Stomach (tissue), 9 donors: Measurements from ENCODE around the gene FOXL1. TPM values are rescaled to one million over a fixed set of nuclear protein-coding genes. Genes with fewer than 3 reads are reported as not detected.

ENCODE experiments used
- DNase-seq, 2 donors: peaks; one replicate each; pipeline versions ENCODE4 v3.0.0 to v3.0.0-alpha.2; 2013 to 2019
- H3K27ac ChIP-seq, 5 donors: fragments of 200-600 bp in 4 of 5; sonication (generic) in 4 of 5; one replicate each; pipeline ENCODE4 v1.5.1; 2013 to 2019; ENCODE audit warnings: mild to moderate bottlenecking in 1 of 5, moderate library complexity in 1 of 5
- H3K27me3 ChIP-seq, 3 donors: fragments of 200-600 bp; sonication (generic); one replicate each; pipeline ENCODE4 v1.5.1; 2017 to 2019; ENCODE audit warnings: mixed run types in 1 of 3
- H3K36me3 ChIP-seq, 4 donors: fragments of 200-600 bp; sonication (generic); 1 replicate in 3 of 4; 2 replicates in 1 of 4; pipeline ENCODE4 v1.5.1; 2016 to 2019
- H3K4me1 ChIP-seq, 4 donors: fragments of 200-600 bp; sonication (generic); one replicate each; pipeline ENCODE4 v1.5.1; 2016 to 2019
- H3K4me3 ChIP-seq, 4 donors: fragments of 200-600 bp; sonication (generic) in 3 of 4; one replicate each; pipeline ENCODE4 v1.5.1; 2016 to 2019; ENCODE audit warnings: mild to moderate bottlenecking in 1 of 4
- H3K9me3 ChIP-seq, 4 donors: fragments of 200-600 bp; sonication (generic); one replicate each; pipeline ENCODE4 v1.5.1; 2016 to 2019
- EP300 ChIP-seq: sonication (generic); formaldehyde crosslinking; IDR thresholded peaks from one replicate; pipeline ENCODE4 v1.6.1; 2017; ENCODE audit warnings: antibody characterized with exemption
- POLR2A ChIP-seq, 4 donors: fragments of 450-650 bp; IDR thresholded peaks; one replicate each; pipeline ENCODE4 v1.6.1; 2016; ENCODE audit warnings: antibody characterized with exemption in 4 of 4, control low read depth in 2 of 4, mild to moderate bottlenecking in 1 of 4, moderate library complexity in 1 of 4
- POLR2AphosphoS5 ChIP-seq, 3 donors: sonication (generic); formaldehyde crosslinking; IDR thresholded peaks; one replicate each; pipeline ENCODE4 v1.6.1; 2016; ENCODE audit warnings: antibody characterized with exemption in 3 of 3
- WGBS, 5 donors: extraction: QIAGEN DNeasy Blood & Tissue Kit in 3 of 5; methylation state at CpG; one replicate each; pipeline versions ENCODE4 v1.1.5 to v1.1.7; 2013 to 2018; 5-methylcytosine and 5-hydroxymethylcytosine counted together
- intact Hi-C: fragments of 100-400 bp; cut with DNase I; formaldehyde crosslinking; loops from one replicate; pipeline ENCODE4 v1.15.1; 2023; ENCODE audit warnings: low total_unique reads
- polyA plus RNA-seq, 3 donors: library from polyadenylated mRNA; stranded (reverse); fragments of 200-250 nt; gene quantifications; one replicate each; pipeline ENCODE4 v1.2.3, GENCODE V29; 2013
- total RNA-seq, 5 donors: library from RNA; depleted of rRNA; stranded (reverse); fragments of >200 nt; gene quantifications; one replicate each; pipeline versions ENCODE4 v1.1.0 to v1.2.3, GENCODE V29; 2014 to 2016
- TF ChIP-seq, protein P1 (sequence below), 7 experiments: fragments of 450-650 bp in 4 of 7; fragments of 200-600 bp in 3 of 7; sonication (generic) in 3 of 7; IDR thresholded peaks; one replicate each; pipeline ENCODE4 v1.5.1; 2016 to 2019; ENCODE audit warnings: antibody characterized with exemption in 7 of 7, control low read depth in 2 of 7, mild to moderate bottlenecking in 1 of 7
- donor health status: healthy with polysubstance abuse.
- donor health status: Bipolar disorder and iron deficiency.
- donor health status: healthy.

Gene FOXL1
- total and polyA plus RNA-seq, 8 donors = 0.60 to 12.7 (median 5.2) TPM; not detected in 2

DNA sequence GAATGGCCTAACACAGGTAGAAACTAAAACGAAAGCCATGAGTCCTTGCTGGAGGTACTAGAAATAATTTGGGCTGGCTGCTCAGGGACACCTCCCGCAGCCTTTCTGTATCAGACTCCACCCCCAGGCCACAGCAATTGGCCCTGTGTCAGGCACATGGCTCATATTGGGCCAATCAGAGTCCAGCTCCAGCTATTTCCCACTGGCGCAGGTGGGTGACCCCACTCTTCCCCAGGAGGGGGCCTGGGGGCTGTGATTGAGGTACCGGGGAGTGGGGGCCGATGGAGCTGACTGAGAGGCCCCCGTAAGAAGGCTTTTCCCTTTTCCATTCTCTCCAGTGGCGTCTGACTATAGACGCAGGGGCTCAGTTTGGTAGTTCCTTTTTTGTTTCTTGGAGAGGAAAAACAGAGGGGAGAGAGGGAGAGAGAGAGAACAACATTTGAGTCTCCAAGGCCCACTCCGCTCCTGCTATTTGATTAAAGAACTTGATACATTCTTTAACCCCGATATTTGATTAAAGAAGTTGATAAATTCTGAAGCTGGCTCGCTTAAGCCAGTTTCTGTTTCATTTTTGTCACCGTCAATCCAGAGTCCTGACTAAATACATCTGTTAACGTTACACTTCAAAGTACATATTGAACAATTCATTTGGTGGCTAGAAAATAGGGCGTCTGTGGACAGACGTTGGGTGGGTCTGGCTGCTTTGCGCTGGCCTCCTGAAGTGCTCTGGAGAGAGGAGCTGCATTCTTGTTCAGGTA lies 26.3 kb downstream of the FOXL1 start:
- intact Hi-C loops = no loop called here
- H3K27ac ChIP-seq = no peak overlapping the region
- peaks cover 0 to 67% (median 6%) of the 10 kb centered on the region in 3 donors for H3K27me3 ChIP-seq
- no peaks in the 10 kb centered on the region for H3K9me3 ChIP-seq
- TF ChIP-seq, protein P1, sequence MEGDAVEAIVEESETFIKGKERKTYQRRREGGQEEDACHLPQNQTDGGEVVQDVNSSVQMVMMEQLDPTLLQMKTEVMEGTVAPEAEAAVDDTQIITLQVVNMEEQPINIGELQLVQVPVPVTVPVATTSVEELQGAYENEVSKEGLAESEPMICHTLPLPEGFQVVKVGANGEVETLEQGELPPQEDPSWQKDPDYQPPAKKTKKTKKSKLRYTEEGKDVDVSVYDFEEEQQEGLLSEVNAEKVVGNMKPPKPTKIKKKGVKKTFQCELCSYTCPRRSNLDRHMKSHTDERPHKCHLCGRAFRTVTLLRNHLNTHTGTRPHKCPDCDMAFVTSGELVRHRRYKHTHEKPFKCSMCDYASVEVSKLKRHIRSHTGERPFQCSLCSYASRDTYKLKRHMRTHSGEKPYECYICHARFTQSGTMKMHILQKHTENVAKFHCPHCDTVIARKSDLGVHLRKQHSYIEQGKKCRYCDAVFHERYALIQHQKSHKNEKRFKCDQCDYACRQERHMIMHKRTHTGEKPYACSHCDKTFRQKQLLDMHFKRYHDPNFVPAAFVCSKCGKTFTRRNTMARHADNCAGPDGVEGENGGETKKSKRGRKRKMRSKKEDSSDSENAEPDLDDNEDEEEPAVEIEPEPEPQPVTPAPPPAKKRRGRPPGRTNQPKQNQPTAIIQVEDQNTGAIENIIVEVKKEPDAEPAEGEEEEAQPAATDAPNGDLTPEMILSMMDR (IDR thresholded peaks at IDR 0.05) = no peak
- TF ChIP-seq POLR2AphosphoS5 (IDR thresholded peaks at IDR 0.05) = no peak
- no peak for TF ChIP-seq EP300
- TF ChIP-seq POLR2A (IDR thresholded peaks at IDR 0.05) = no peak
- 52 to 59% (median 55%) methylated on average over 16 of the region's 16 CpGs for WGBS, 5 donors
- no peak for DNase-seq
- no peaks in the 10 kb centered on the region for H3K4me1 ChIP-seq
- no peaks in the 10 kb centered on the region for H3K36me3 ChIP-seq
- peak overlapping the region; percentile 11 to 38 (median 32) for H3K4me3 ChIP-seq

DNA sequence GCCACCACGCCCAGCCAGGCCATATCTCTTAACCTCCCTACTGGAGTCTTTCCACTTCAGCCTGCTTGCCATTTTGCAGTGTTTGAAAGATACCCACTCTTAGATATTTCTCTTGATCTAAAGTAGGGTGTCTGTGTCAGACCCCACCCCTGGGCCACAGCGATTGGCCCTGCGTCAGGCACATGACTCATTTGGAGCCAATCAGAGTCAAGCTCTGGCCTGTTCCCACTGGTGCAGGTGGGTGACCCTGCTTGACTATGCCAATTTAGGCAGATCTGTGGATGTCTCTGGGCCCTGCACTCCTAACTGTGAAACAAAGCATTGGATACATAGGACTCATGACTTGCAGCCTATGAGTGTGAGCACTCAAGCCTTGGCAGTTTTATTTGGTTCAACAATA lies 27.6 kb downstream of the FOXL1 start:
- Histone ChIP-seq H3K4me3 (no peak overlapping the region), H3K36me3 (no peaks in the 10 kb centered on the region), H3K4me1 (peaks cover 0 to 5% (median 0%) of the 10 kb centered on the region in 4 donors), H3K27ac (no peak overlapping the region), H3K9me3 (no peaks in the 10 kb centered on the region), H3K27me3 (peaks cover 0 to 74% (median 14%) of the 10 kb centered on the region in 3 donors)
- DNase-seq = no peak
- TF ChIP-seq POLR2A (IDR thresholded peaks at IDR 0.05) (no peak), POLR2AphosphoS5 (IDR thresholded peaks at IDR 0.05) (no peak), EP300 (no peak)
- TF ChIP-seq, protein P1 (IDR thresholded peaks at IDR 0.05) = no peak
- 94 to 98% (median 97%) methylated on average over 3 of the region's 3 CpGs for WGBS, 5 donors
- intact Hi-C loops = no loop called here

DNA sequence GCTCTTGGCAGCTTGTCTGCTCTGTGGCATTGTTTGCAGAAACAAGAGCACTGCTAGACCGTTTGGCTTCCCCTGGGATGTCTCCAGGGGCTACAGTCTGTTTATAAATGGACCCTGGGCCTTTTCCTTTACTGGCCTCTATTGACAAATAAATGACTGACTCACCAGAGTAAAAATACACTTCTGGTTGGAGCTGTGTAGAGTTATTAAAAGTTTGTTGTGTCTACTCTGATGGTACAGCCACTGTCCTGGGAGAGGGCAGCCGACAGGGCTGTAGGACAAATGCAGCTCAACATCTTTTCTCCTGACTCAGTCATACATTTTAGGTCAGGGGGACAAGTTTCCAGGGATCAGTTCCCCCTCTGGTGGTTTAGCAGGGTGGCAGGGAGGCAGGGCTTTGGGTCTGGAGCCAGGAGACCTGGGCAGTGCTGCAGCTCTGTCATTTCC lies 30.0 kb downstream of the FOXL1 start:
- 30 to 47% (median 36%) methylated on average over 2 of the region's 2 CpGs for WGBS, 5 donors
- intact Hi-C loops = no loop called here
- H3K4me3 ChIP-seq = no peak overlapping the region
- H3K9me3 ChIP-seq = no peaks in the 10 kb centered on the region
- H3K4me1 ChIP-seq = peaks cover 0 to 9% (median 0%) of the 10 kb centered on the region in 4 donors
- no peak for DNase-seq
- H3K36me3 ChIP-seq = no peaks in the 10 kb centered on the region
- H3K27me3 ChIP-seq = peaks cover 0 to 77% (median 12%) of the 10 kb centered on the region in 3 donors
- peak overlapping the region in 1 of 5 donors; percentile 10 for H3K27ac ChIP-seq
- TF ChIP-seq, protein P1 (IDR thresholded peaks at IDR 0.05) = no peak
- no peak for TF ChIP-seq EP300
- no peak for TF ChIP-seq POLR2A (IDR thresholded peaks at IDR 0.05)
- TF ChIP-seq POLR2AphosphoS5 (IDR thresholded peaks at IDR 0.05) = no peak

DNA sequence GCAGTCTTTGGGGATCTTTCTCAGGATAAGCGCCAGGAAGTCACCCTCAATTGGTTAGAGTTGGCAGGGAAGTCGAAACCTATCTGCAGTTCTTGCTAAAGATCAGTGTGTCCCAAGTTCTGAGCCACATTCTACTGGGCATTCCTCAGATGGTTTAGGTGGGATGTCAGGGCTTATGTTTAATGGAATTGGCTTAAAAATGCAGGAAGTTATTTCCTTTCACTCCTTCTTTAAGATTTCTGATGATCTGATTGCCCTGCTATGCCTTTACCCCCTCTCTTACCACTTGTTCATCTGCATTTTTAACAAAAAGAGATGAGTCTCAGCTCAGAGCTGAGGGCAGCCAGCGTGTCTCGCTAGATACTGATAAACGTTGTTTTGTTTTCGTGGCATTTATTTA lies 30.8 kb downstream of the FOXL1 start:
- H3K27ac ChIP-seq = no peak overlapping the region
- TF ChIP-seq, protein P1 (IDR thresholded peaks at IDR 0.05) = no peak
- TF ChIP-seq POLR2A (IDR thresholded peaks at IDR 0.05) (no peak), EP300 (no peak), POLR2AphosphoS5 (IDR thresholded peaks at IDR 0.05) (no peak)
- no peak for DNase-seq
- 74 to 81% (median 78%) methylated on average over 6 of the region's 6 CpGs for WGBS, 5 donors
- H3K9me3 ChIP-seq = no peaks in the 10 kb centered on the region
- intact Hi-C loops = no loop called here
- H3K27me3 ChIP-seq = peaks cover 0 to 73% (median 12%) of the 10 kb centered on the region in 3 donors
- no peaks in the 10 kb centered on the region for H3K36me3 ChIP-seq
- peaks cover 0 to 9% (median 0%) of the 10 kb centered on the region in 4 donors for H3K4me1 ChIP-seq
- no peak overlapping the region for H3K4me3 ChIP-seq
